Mucosa of rectum (tissue), 2 donors: ENCODE results near the gene RFC2.
A peak's percentile ranks its signal among the peaks of the same experiment; 100 is the strongest.

ENCODE experiments used
- H3K27ac ChIP-seq, 2 donors: one replicate each; pipeline ENCODE4 v1.7.0; 2013; ENCODE audit warnings: inconsistent platforms in 2 of 2, low read depth in 2 of 2, low read length in 2 of 2
- H3K27me3 ChIP-seq, 2 donors: one replicate each; pipeline ENCODE4 v1.7.0; 2013; ENCODE audit warnings: low read length in 2 of 2; ENCODE audit not compliant: control insufficient read depth in 2 of 2, insufficient read depth in 2 of 2
- H3K36me3 ChIP-seq, 2 donors: one replicate each; pipeline ENCODE4 v1.7.0; 2013; ENCODE audit warnings: low read length in 2 of 2; ENCODE audit not compliant: control insufficient read depth in 2 of 2, insufficient read depth in 2 of 2
- H3K4me1 ChIP-seq, 2 donors: one replicate each; pipeline ENCODE4 v1.7.0; 2013; ENCODE audit warnings: low read length in 2 of 2, mild to moderate bottlenecking in 1 of 2; ENCODE audit not compliant: control insufficient read depth in 2 of 2, insufficient read depth in 2 of 2
- H3K4me3 ChIP-seq, 2 donors: one replicate each; pipeline ENCODE4 v1.7.0; 2013; ENCODE audit warnings: low read length in 2 of 2
- H3K9ac ChIP-seq, 2 donors: one replicate each; pipeline ENCODE4 v1.7.0; 2013; ENCODE audit warnings: low read length in 2 of 2, low read depth in 1 of 2, mild to moderate bottlenecking in 1 of 2
- H3K9me3 ChIP-seq, 2 donors: one replicate each; pipeline ENCODE4 v1.7.0; 2013; ENCODE audit warnings: low read length in 2 of 2; ENCODE audit not compliant: control insufficient read depth in 2 of 2
- donor health status: healthy.
- donor health status: Normal muscosa, but diverticular disease.

The RFC2 gene

GRCh38 chr7:74282748-74283459 is 28.7 kb upstream of the RFC2 start:
- no peak overlapping the region for H3K4me3 ChIP-seq
- H3K27me3 ChIP-seq, result no peaks in the 10 kb centered on the region
- peaks cover 41 to 43% of the 10 kb centered on the region in 2 donors for H3K4me1 ChIP-seq
- no peak overlapping the region for H3K9ac ChIP-seq
- H3K9me3 ChIP-seq, result no peaks in the 10 kb centered on the region
- H3K36me3 ChIP-seq, result no peaks in the 10 kb centered on the region
- no peak overlapping the region for H3K27ac ChIP-seq

- no peak overlapping the region for H3K27ac ChIP-seq
- H3K4me3 ChIP-seq, result no peak overlapping the region
- H3K9ac ChIP-seq, result no peak overlapping the region
- H3K36me3 ChIP-seq, result no peaks in the 10 kb centered on the region
- no peaks in the 10 kb centered on the region for H3K9me3 ChIP-seq
- no peaks in the 10 kb centered on the region for H3K27me3 ChIP-seq
- H3K4me1 ChIP-seq, result peaks cover 28 to 29% of the 10 kb centered on the region in 2 donors
Observed at GRCh38 chr7:74280985-74281384, 26.8 kb upstream of the RFC2 start.

DNA sequence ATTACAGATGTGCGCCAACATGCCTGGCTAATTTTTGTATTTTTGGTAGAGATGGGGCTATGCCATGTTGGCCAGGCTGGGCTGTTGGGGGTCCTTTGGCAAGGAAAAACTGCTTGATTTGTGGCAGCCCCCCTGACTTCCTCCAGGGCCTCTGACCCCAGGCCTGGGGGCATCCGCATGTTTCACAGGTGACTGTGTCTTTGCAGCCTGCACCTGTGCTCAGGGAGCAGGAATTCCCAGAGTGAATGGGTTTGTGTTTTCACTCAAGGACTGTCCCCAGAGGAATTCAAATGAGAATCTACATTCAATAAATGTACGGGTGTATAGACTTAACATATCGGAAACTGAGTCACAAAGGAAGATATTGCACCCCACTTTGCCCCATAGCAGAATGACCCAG is 23.4 kb upstream of the RFC2 start:
- Histone ChIP-seq H3K27ac (no peak overlapping the region), H3K36me3 (no peaks in the 10 kb centered on the region), H3K27me3 (no peaks in the 10 kb centered on the region), H3K9me3 (no peaks in the 10 kb centered on the region), H3K4me1 (peaks cover 10% of the 10 kb centered on the region in 2 donors), H3K4me3 (no peak overlapping the region), H3K9ac (no peak overlapping the region)

DNA sequence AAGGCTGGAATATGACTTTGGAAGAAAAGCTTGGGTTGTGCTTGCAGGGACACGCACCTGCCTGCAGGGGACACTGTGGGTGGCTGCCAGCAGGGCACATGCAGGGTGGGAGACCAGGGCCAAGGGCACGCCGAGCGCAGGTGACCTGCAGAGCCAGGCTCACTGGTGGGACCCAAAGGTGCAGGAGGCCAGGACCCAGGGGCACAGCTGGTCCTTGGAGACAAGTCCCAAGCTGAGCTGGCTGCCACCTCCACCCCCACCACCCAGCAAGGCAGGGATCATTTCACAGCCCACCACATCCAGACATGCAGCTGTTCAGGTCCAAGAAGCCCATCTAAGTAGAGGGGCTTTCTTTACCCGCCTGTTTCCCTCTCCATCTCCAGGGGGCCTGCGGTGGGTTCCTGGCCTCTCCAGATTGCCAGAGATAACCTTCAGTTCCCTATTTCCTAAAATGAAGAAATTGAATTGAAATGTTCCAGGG is 21.2 kb upstream of the RFC2 start:
- H3K9ac ChIP-seq, result no peak overlapping the region
- no peaks in the 10 kb centered on the region for H3K36me3 ChIP-seq
- H3K27me3 ChIP-seq, result no peaks in the 10 kb centered on the region
- H3K4me1 ChIP-seq, result peaks cover 17 to 22% of the 10 kb centered on the region in 2 donors
- no peak overlapping the region for H3K4me3 ChIP-seq
- H3K9me3 ChIP-seq, result no peaks in the 10 kb centered on the region
- H3K27ac ChIP-seq, result no peak overlapping the region

GRCh38 chr7:74272305-74273038 is 18.3 kb upstream of the RFC2 start:
- Histone ChIP-seq H3K9me3 (no peaks in the 10 kb centered on the region), H3K36me3 (no peaks in the 10 kb centered on the region), H3K27ac (peak overlapping the region; percentile 79 to 84), H3K9ac (peak overlapping the region; percentile 26 to 56), H3K4me1 (peaks cover 10 to 18% of the 10 kb centered on the region in 2 donors), H3K27me3 (no peaks in the 10 kb centered on the region), H3K4me3 (no peak overlapping the region)

GRCh38 chr7:74271742-74272141 is 17.5 kb upstream of the RFC2 start:
- no peaks in the 10 kb centered on the region for H3K36me3 ChIP-seq
- H3K4me3 ChIP-seq, result peak overlapping the region in 1 of 2 donors; percentile 20
- peaks cover 10 to 18% of the 10 kb centered on the region in 2 donors for H3K4me1 ChIP-seq
- no peaks in the 10 kb centered on the region for H3K9me3 ChIP-seq
- H3K9ac ChIP-seq, result peak overlapping the region in 1 of 2 donors; percentile 3
- no peaks in the 10 kb centered on the region for H3K27me3 ChIP-seq
- peak overlapping the region; percentile 79 to 84 for H3K27ac ChIP-seq

DNA sequence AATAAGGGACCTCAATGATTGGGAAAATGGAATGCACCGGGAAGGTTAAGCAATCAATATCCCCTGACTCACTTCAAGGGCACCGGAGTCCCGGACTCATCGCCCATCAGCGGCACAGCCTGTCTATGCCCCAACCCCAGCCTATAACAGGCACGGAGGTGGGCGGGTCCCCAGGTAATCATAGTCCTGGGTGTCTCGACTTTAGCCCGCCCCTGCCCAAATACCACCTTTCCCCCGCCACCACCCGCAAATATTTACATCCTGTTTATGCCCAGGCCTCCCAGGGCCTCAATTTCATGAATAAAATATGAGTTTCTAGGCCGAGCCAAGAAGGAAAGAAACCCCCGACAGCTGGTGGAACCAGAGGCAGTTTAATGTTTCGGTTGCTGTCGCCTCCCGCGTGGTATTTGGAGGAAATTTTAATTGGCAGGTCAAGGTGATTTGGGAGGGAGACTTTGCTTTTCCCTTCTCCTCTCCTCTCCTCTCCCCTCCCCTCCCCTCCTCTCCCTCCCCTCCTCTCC is 15.6 kb upstream of the RFC2 start:
- Histone ChIP-seq H3K27ac (peak overlapping the region in 1 of 2 donors; percentile 32), H3K4me3 (peak overlapping the region; percentile 75 to 76), H3K9ac (peak overlapping the region; percentile 52 to 54), H3K27me3 (no peaks in the 10 kb centered on the region), H3K9me3 (no peaks in the 10 kb centered on the region), H3K36me3 (no peaks in the 10 kb centered on the region), H3K4me1 (peaks cover 10 to 15% of the 10 kb centered on the region in 2 donors)

DNA sequence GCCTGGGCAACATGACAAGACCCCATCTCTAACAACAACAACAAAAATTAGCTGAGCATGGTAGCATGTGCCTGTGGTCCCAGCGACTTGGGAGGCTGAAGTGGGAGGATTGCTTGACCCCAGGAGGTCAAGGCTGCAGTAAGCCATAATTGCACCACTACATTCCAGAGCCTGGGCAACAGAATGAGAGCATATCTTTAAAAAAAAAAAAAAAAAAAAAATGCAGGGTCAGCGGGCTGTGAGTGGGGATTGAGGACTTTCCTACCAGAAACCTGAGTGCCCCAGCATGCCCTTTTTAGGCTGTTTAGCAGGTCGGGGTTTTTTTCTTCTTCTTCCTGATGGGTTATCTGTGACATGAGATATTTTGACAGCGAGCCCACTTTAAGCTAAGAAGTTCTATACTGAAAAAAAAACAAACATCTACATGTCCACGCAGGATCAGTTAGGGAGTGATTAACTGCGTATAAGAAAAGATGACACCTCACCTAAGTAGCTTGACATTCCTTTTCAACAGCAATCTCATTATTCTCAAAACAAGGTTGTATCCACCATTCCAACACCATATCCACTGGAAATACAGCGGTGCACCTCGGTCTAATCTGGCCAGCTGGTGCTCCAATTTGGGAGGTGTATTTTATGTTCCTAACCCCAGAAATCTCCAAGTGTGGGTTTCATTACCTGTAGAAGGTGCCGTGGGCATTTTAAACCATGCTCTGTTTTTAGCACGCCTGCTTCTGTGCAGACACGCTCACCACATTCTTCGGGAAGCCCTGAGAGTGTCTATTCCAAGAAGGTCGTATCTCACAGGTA is 13.8 kb upstream of the RFC2 start:
- Histone ChIP-seq H3K4me3 (no peak overlapping the region), H3K4me1 (peaks cover 10 to 15% of the 10 kb centered on the region in 2 donors), H3K27me3 (no peaks in the 10 kb centered on the region)

DNA sequence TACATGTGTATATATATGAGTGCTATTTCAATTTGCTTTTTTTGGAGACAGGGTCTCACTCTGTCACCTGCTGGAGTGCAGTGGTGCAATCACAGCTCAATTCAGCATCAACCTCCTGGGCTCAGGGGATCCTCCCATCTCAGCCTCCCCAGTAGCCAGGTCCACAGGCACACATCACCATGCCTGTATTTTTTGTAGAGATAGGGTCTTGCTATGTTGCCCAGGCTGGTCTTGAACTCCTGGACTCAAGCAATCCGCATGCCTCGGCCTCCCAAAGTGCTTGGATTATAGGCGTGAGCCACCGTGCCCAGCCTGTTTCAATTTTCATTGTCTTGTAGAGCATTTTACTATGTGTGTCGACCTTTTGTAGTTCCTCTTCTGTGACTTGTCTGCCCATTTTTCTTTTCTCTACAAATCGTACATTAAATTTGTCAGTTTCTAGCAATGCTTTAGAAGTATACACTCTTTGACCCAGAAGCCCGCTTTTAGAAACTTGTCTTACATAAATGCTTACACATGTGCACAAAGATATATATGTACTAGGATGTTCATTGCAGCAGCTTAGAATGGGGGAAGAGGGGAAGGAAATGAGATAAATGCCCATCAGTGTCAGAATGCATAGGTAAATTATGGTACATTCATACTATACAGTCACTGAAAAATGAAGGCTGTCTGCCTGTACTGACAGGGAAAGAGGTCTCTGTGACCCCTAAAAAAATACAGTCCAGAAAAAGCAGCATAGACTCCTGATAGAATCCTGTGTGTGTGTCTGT is 12.2 kb upstream of the RFC2 start:
- H3K9ac ChIP-seq, result no peak overlapping the region
- H3K4me3 ChIP-seq, result no peak overlapping the region
- H3K36me3 ChIP-seq, result no peaks in the 10 kb centered on the region
- H3K9me3 ChIP-seq, result no peaks in the 10 kb centered on the region
- no peaks in the 10 kb centered on the region for H3K27me3 ChIP-seq
- H3K27ac ChIP-seq, result no peak overlapping the region
- peaks cover under 1 to 3% of the 10 kb centered on the region in 2 donors for H3K4me1 ChIP-seq

More for the DNA sequence above, 13.8 kb upstream of the RFC2 start:
- no peak overlapping the region for H3K9ac ChIP-seq
- H3K9me3 ChIP-seq, result no peaks in the 10 kb centered on the region
- H3K36me3 ChIP-seq, result no peaks in the 10 kb centered on the region
- H3K27ac ChIP-seq, result no peak overlapping the region
